GM21528 (cell line): Measurements from ENCODE around the gene LGR5.

Experiments
- ATAC-seq: cut with Tn5 transposase; IDR thresholded peaks from one replicate; pipeline ENCODE4 v1.9.1; 2021; ENCODE audit warnings: mild to moderate bottlenecking, moderate library complexity; ENCODE audit not compliant: unreplicated experiment, low FRiP score

Gene LGR5

GRCh38 chr12:71439613-71440344, at the start of gene LGR5:
LGR5 (plus strand) TSS chr12:71439798; CDS start chr12:71440081, 283 bp downstream.
- peak; percentile 42 for ATAC-seq

- peak; percentile 95 for ATAC-seq
Measured at GRCh38 chr12:71392521-71393145, 47.0 kb upstream of the LGR5 start.

- no peak for ATAC-seq
Measured at GRCh38 chr12:71393625-71394024, 46.0 kb upstream of the LGR5 start.

GRCh38 chr12:71397433-71397954, 42.1 kb upstream of the LGR5 start:
- ATAC-seq = no peak

GRCh38 chr12:71399197-71399596, 40.4 kb upstream of the LGR5 start:
- no peak for ATAC-seq

GRCh38 chr12:71400481-71400880, 39.1 kb upstream of the LGR5 start:
- no peak for ATAC-seq

GRCh38 chr12:71405884-71406283, 33.7 kb upstream of the LGR5 start:
- no peak for ATAC-seq

- ATAC-seq = no peak
Measured at GRCh38 chr12:71407732-71408131, 31.9 kb upstream of the LGR5 start.

GRCh38 chr12:71410844-71411243, 28.8 kb upstream of the LGR5 start:
- ATAC-seq = no peak

- no peak for ATAC-seq
Measured at GRCh38 chr12:71411635-71412034, 28.0 kb upstream of the LGR5 start.

GRCh38 chr12:71415336-71416231, 24.0 kb upstream of the LGR5 start:
- peak; percentile 87 for ATAC-seq

- ATAC-seq = no peak
Measured at GRCh38 chr12:71417181-71417580, 22.4 kb upstream of the LGR5 start.

GRCh38 chr12:71420775-71421406, 18.7 kb upstream of the LGR5 start:
- ATAC-seq = no peak

- ATAC-seq = no peak
Measured at GRCh38 chr12:71425568-71426299, 13.9 kb upstream of the LGR5 start.

GRCh38 chr12:71426300-71427047, 13.1 kb upstream of the LGR5 start:
- ATAC-seq = no peak

GRCh38 chr12:71430756-71431155, 8.8 kb upstream of the LGR5 start:
- no peak for ATAC-seq

- ATAC-seq = no peak
Measured at GRCh38 chr12:71431991-71432390, 7.6 kb upstream of the LGR5 start.

- ATAC-seq = no peak
Measured at GRCh38 chr12:71432936-71433335, 6.7 kb upstream of the LGR5 start.

- no peak for ATAC-seq
Measured at GRCh38 chr12:71436696-71437095, 2.9 kb upstream of the LGR5 start.
